Duodenal mucosa (tissue), 2 donors: ENCODE data around the gene RNF151.
A peak's percentile ranks its signal among the peaks of the same experiment; 100 is the strongest.
"Not testable (repeated sequence)": the region's sequence is repeated elsewhere in the genome, so short reads cannot be mapped to it uniquely, and the experiment has no call there.

Source experiments
- H3K27ac ChIP-seq: one replicate; pipeline ENCODE4 v1.7.0; 2013; ENCODE audit warnings: low read depth, low read length
- H3K27me3 ChIP-seq, 2 donors: one replicate each; pipeline ENCODE4 v1.7.0; 2013; ENCODE audit warnings: low read length in 2 of 2, control low read depth in 1 of 2; ENCODE audit not compliant: insufficient read depth in 2 of 2, control insufficient read depth in 1 of 2
- H3K36me3 ChIP-seq, 2 donors: one replicate each; pipeline ENCODE4 v1.7.0; 2013; ENCODE audit warnings: low read length in 2 of 2, control low read depth in 1 of 2; ENCODE audit not compliant: insufficient read depth in 2 of 2, control insufficient read depth in 1 of 2
- H3K4me1 ChIP-seq, 2 donors: one replicate each; pipeline ENCODE4 v1.7.0; 2013; ENCODE audit warnings: low read length in 2 of 2, control low read depth in 1 of 2; ENCODE audit not compliant: insufficient read depth in 2 of 2, control insufficient read depth in 1 of 2
- H3K4me3 ChIP-seq, 2 donors: one replicate each; pipeline ENCODE4 v1.7.0; 2013; ENCODE audit warnings: low read length in 2 of 2, low read depth in 1 of 2
- H3K9ac ChIP-seq, 2 donors: one replicate each; pipeline ENCODE4 v1.7.0; 2013; ENCODE audit warnings: low read length in 2 of 2, low read depth in 1 of 2
- H3K9me3 ChIP-seq, 2 donors: one replicate each; pipeline ENCODE4 v1.7.0; 2013; ENCODE audit warnings: low read length in 2 of 2, control low read depth in 1 of 2; ENCODE audit not compliant: control insufficient read depth in 1 of 2

Gene RNF151

DNA sequence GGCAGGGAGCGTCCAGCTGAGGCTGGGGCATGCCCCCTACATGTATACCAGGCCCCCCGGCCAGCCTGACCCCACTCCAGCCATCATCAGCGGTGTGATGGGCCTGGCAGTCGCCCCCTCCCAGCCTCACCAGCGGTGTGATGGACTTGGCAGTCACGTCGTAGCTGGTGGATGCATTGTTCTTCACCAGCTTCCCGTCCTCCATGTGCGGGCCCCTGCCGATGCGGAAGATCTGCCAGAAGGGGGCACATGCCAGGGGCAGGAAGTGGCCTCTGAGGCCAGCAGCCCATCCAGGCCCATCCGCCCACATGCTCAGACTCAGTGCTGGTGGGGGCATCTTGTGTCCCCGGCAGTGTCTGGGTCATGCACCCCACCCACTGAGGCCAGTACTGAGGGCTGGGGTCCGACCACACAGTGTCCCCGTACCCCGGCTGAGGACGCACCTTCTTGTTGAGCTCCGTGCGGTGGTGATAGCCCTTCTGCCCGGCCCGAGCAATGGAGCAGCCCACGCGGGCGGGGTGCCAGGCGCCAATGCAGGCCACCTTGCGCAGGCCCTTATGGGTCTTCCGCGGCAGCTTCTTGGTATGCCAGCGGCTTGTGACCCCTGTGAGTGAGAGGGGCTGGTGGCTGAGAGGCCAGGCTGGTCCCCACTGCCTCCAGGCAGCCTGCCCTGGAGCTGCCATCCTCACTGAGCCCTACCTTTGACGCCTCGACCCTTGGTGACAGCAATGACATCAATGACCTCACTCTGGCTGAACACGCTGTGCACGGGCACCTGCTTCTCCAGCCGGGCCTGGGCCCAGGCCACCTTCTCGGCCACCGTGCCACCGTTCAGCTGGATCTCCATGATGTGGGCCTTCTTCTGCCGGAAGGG is 19.9 kb upstream of the RNF151 start:
- Histone ChIP-seq H3K9me3 (no peaks in the 10 kb centered on the region), H3K4me3 (no peak overlapping the region), H3K27ac (no peak overlapping the region), H3K27me3 (no peaks in the 10 kb centered on the region), H3K4me1 (peaks cover 8 to 11% of the 10 kb centered on the region in 2 donors), H3K9ac (no peak overlapping the region), H3K36me3 (no peaks in the 10 kb centered on the region)

GRCh38 chr16:1947369-1947670 is 19.3 kb upstream of the RNF151 start:
- Histone ChIP-seq H3K4me3 (no peak overlapping the region), H3K27me3 (no peaks in the 10 kb centered on the region), H3K9me3 (no peaks in the 10 kb centered on the region), H3K36me3 (no peaks in the 10 kb centered on the region), H3K4me1 (peaks cover 2 to 5% of the 10 kb centered on the region in 2 donors), H3K27ac (no peak overlapping the region), H3K9ac (no peak overlapping the region)

GRCh38 chr16:1949507-1949906 is 17.1 kb upstream of the RNF151 start:
- Histone ChIP-seq H3K9me3 (no peaks in the 10 kb centered on the region), H3K27me3 (no peaks in the 10 kb centered on the region), H3K4me3 (no peak overlapping the region), H3K4me1 (no peaks in the 10 kb centered on the region), H3K9ac (no peak overlapping the region), H3K36me3 (no peaks in the 10 kb centered on the region), H3K27ac (no peak overlapping the region)

DNA sequence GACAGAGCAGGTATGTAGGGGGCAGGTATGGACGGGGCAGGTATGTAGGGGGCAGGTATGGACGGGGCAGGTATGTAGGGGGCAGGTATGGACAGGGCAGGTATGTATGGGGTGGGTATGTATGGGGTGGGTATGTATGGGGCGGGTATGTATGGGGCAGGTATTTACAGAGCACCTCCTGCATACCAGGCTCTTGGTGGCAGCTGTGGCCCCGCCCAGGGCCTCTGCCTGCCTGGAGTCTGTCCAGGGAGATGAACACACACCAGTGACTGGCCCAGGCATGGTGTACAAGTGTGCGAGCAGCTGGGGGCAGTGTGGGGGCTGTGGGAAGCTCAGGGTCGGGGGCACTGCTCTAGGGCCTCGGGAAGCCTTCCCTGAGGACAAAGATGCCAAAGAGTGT is 16.6 kb upstream of the RNF151 start:
- no peaks in the 10 kb centered on the region for H3K36me3 ChIP-seq
- H3K27me3 ChIP-seq: no peaks in the 10 kb centered on the region
- H3K9me3 ChIP-seq: no peaks in the 10 kb centered on the region
- no peak overlapping the region for H3K9ac ChIP-seq
- H3K4me1 ChIP-seq: no peaks in the 10 kb centered on the region
- H3K27ac ChIP-seq: no peak overlapping the region
- H3K4me3 ChIP-seq: no peak overlapping the region

- H3K4me3 ChIP-seq: no peak overlapping the region
- no peaks in the 10 kb centered on the region for H3K36me3 ChIP-seq
- H3K9ac ChIP-seq: no peak overlapping the region
- H3K27me3 ChIP-seq: no peaks in the 10 kb centered on the region
- no peaks in the 10 kb centered on the region for H3K4me1 ChIP-seq
- H3K9me3 ChIP-seq: no peaks in the 10 kb centered on the region
- H3K27ac ChIP-seq: no peak overlapping the region
Measured at GRCh38 chr16:1950559-1950958, 16.1 kb upstream of the RNF151 start.

GRCh38 chr16:1953734-1954133 is 12.9 kb upstream of the RNF151 start:
- no peaks in the 10 kb centered on the region for H3K27me3 ChIP-seq
- H3K4me1 ChIP-seq: peaks cover 0 to under 1% of the 10 kb centered on the region in 2 donors
- no peaks in the 10 kb centered on the region for H3K36me3 ChIP-seq
- no peak overlapping the region for H3K4me3 ChIP-seq
- no peaks in the 10 kb centered on the region for H3K9me3 ChIP-seq
- H3K9ac ChIP-seq: no peak overlapping the region
- no peak overlapping the region for H3K27ac ChIP-seq

DNA sequence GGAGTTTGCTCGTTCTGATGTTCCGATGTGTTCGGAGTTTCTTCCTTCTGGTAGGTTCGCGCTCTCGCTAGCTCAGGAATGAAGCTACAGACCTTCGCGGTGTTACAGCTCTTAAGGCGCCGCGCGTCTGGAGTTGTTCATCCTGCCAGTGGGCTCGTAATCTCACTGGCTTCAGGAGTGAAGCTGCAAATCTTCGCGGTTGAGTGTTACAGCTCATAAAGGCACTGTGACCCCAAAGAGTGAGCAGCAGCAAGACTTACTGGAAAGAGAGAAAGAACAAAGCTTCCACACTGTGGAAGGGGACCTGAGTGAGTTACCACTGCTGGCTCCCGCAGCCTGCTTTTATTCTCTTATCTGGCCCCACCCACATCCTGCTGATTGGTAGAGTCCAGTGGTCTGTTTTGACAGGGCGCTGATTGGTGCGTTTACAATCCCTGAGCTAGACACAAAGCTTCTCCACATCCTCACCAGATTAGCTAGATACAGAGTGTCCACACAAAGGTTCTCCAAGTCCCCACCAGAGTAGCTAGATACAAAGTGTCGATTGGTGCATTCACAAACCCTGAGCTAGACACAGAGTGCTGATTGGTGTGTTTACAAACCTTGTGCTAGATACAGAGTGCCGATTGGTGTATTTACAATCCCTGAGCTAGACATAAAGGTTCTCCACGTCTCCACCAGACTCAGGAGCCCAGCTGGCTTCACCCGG is 9.1 kb upstream of the RNF151 start:
- Histone ChIP-seq H3K36me3 (peaks cover 8 to 17% of the 10 kb centered on the region in 2 donors), H3K4me1 (peaks cover 15 to 19% of the 10 kb centered on the region in 2 donors)
- not testable (repeated sequence) for H3K9me3 ChIP-seq, H3K4me3 ChIP-seq, H3K27ac ChIP-seq, H3K27me3 ChIP-seq, H3K9ac ChIP-seq

DNA sequence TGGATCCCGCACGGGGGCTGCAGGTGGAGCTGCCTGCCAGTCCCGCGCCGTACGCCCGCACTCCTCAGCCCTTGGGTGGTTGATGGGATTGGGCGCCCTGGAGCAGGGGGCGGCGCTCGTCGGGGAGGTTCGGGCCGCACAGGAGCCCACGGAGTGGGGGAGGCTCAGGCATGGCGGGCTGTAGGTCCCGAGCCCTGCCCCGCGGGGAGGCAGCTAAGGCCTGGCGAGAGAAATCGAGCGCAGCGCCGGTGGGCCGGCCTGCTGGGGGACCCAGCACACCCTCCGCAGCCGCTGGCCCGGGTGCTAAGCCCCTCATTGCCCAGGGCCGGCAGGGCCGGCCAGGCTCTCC is 8.5 kb upstream of the RNF151 start:
- not testable (repeated sequence) for H3K27me3 ChIP-seq, H3K9ac ChIP-seq, H3K27ac ChIP-seq, H3K9me3 ChIP-seq, H3K4me3 ChIP-seq
- peaks cover 8 to 21% of the 10 kb centered on the region in 2 donors for H3K36me3 ChIP-seq
- H3K4me1 ChIP-seq: peaks cover 16 to 24% of the 10 kb centered on the region in 2 donors

DNA sequence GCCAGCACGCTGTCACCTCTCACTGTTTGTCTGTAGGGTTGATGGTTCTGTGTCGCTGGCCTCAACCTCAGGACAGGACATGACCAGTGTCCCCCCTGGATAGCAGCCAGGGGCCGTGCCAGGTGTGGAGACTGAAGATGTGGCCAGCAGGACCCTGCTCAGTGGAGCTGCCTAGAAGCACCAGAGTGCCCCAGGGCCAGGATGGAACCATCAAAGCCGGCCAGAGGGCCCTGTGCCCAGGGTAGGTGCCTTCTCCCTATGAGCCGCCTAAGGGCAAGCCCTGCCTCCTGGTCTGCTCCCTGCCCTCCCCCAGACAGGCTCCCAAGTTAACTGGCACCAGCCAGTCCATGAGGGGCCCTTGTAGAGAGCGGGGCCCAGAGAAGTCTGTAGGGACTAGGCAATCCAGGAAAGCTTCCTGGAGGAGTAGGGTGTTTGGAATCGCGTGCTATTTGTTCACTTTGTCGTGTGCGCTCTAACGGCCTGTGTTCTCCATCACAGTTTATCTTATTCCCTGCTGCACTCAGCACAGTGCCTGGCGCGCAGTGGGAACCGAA is 7.9 kb upstream of the RNF151 start:
- Histone ChIP-seq H3K27ac (peak overlapping the region; percentile 27), H3K36me3 (peaks cover 8 to 24% of the 10 kb centered on the region in 2 donors), H3K27me3 (no peaks in the 10 kb centered on the region), H3K9ac (peak overlapping the region; percentile 9 to 94), H3K9me3 (no peaks in the 10 kb centered on the region), H3K4me1 (peaks cover 22 to 30% of the 10 kb centered on the region in 2 donors), H3K4me3 (peak overlapping the region; percentile 79 to 92)

- Histone ChIP-seq H3K27me3 (no peaks in the 10 kb centered on the region), H3K36me3 (peaks cover 8 to 26% of the 10 kb centered on the region in 2 donors), H3K9me3 (no peaks in the 10 kb centered on the region), H3K4me1 (peaks cover 23 to 34% of the 10 kb centered on the region in 2 donors), H3K27ac (peak within 1 kb of the TSS; percentile 56), H3K4me3 (peak within 1 kb of the TSS; percentile 79 to 92), H3K9ac (peak within 1 kb of the TSS; percentile 91 to 94)
Measured at GRCh38 chr16:1959269-1960039, 7.2 kb upstream of the RNF151 start, which contains the start of gene NDUFB10. TSS of gene NDUFB10 (plus strand) at chr16:1959538. CDS start at chr16:1959625, 87 bp downstream.
